K562 (cell line): Measurements from ENCODE around the gene CNTF. TPM values are rescaled to one million over a fixed set of nuclear protein-coding genes. Genes with fewer than 3 reads are reported as not detected.

Source experiments
- CBFB ChIP-seq: sonication (generic); formaldehyde crosslinking; IDR thresholded peaks from 2 replicates; pipeline ENCODE4 v1.4.0; 2020; ENCODE audit warnings: mild to moderate bottlenecking, missing genetic modification reagents
- DNMT1 ChIP-seq: fragments of 450-650 bp; IDR thresholded peaks from 2 replicates; pipeline ENCODE4 v1.6.1; 2016; ENCODE audit warnings: antibody characterized with exemption, mild to moderate bottlenecking
- ESRRA ChIP-seq: fragments of 450-650 bp; IDR thresholded peaks from 2 replicates; pipeline ENCODE4 v1.6.1; 2014; ENCODE audit warnings: low read depth, mild to moderate bottlenecking, moderate library complexity, borderline replicate concordance
- ETV1 ChIP-seq: fragments of 450-650 bp; conservative IDR thresholded peaks from 2 replicates; pipeline ENCODE4 v1.6.1; 2016; ENCODE audit warnings: missing genetic modification characterization, control low read depth, low read depth, missing compliant biosample characterization
- ETV6 ChIP-seq, 3 experiments: fragments of 150-350 bp in 1 of 3; sonication (generic) in 1 of 3; formaldehyde crosslinking in 1 of 3; IDR thresholded peaks; 2 replicates each; pipeline versions ENCODE4 v1.6.1 to v1.8.0; 2014 to 2022; ENCODE audit warnings: borderline replicate concordance in 2 of 3, low read depth in 2 of 3, antibody characterized with exemption in 1 of 3, low read length in 1 of 3, mild to moderate bottlenecking in 1 of 3, missing genetic modification reagents in 1 of 3
- FOXA3 ChIP-seq, 2 experiments: fragments of 450-650 bp in 1 of 2; sonication (generic) in 1 of 2; formaldehyde crosslinking; IDR thresholded peaks in 1 of 2; conservative IDR thresholded peaks in 1 of 2; 2 replicates each; pipeline versions ENCODE4 v1.4.0 to v1.8.0; 2020 to 2022; ENCODE audit warnings: mild to moderate bottlenecking in 2 of 2, missing genetic modification reagents in 1 of 2
- GTF2F1 ChIP-seq: IDR thresholded peaks from 2 replicates; pipeline ENCODE4 v1.6.1; 2011; ENCODE audit warnings: low read depth, low read length, improper control_type of control experiment
- HIVEP1 ChIP-seq: fragments of 250-450 bp; sonication (Bioruptor Pico); IDR thresholded peaks from 2 replicates; pipeline ENCODE4 v1.4.0; 2020; ENCODE audit warnings: mild to moderate bottlenecking
- HMGXB4 ChIP-seq: sonication (generic); formaldehyde crosslinking; IDR thresholded peaks from 2 replicates; pipeline ENCODE4 v1.8.1; 2023; ENCODE audit warnings: mild to moderate bottlenecking, missing genetic modification reagents
- IRF2 ChIP-seq: sonication (generic); formaldehyde crosslinking; IDR thresholded peaks from 2 replicates; pipeline ENCODE4 v1.8.1; 2022; ENCODE audit warnings: mild to moderate bottlenecking, missing genetic modification reagents
- NCOR1 ChIP-seq: fragments of 450-650 bp; IDR thresholded peaks from 2 replicates; pipeline ENCODE4 v1.6.1; 2016; ENCODE audit warnings: mild to moderate bottlenecking, moderate library complexity
- PHF20 ChIP-seq: fragments of 450-650 bp; IDR thresholded peaks from 2 replicates; pipeline ENCODE4 v1.6.1; 2018; ENCODE audit not compliant: partially characterized antibody
- PPARD ChIP-seq: fragments of 250-450 bp; sonication (Bioruptor Pico); IDR thresholded peaks from 2 replicates; pipeline ENCODE4 v1.8.0; 2022; ENCODE audit warnings: inconsistent platforms, mild to moderate bottlenecking, moderate library complexity
- SMARCA4 ChIP-seq: fragments of 450-650 bp; IDR thresholded peaks from 2 replicates; pipeline ENCODE4 v1.6.1; 2016
- SRSF9 ChIP-seq: fragments of 200-400 bp; formaldehyde crosslinking; IDR thresholded peaks from 2 replicates; pipeline ENCODE4 v1.6.1; 2017; ENCODE audit warnings: low read depth, low read length, borderline replicate concordance
- TAF1 ChIP-seq: IDR thresholded peaks from 2 replicates; pipeline ENCODE4 v1.6.1; 2011; ENCODE audit warnings: mild to moderate bottlenecking, low read length, moderate library complexity; ENCODE audit not compliant: insufficient read depth, control insufficient read depth, severe bottlenecking; ENCODE audit errors: extremely low read depth
- TAF7 ChIP-seq: fragments of 450-650 bp; IDR thresholded peaks from 2 replicates; pipeline ENCODE4 v1.6.1; 2016; ENCODE audit warnings: missing genetic modification characterization, missing compliant biosample characterization
- TAF9B ChIP-seq: fragments of 450-650 bp; IDR thresholded peaks from 2 replicates; pipeline ENCODE4 v1.6.1; 2018; ENCODE audit warnings: mild to moderate bottlenecking; ENCODE audit not compliant: partially characterized antibody
- ZEB2 ChIP-seq: fragments of 450-650 bp; IDR thresholded peaks from 2 replicates; pipeline ENCODE4 v1.6.1; 2016
- ZNF197 ChIP-seq: fragments of 200-800 bp; sonication (Bioruptor generic); IDR thresholded peaks from 2 replicates; pipeline ENCODE4 v1.6.1; 2016; ENCODE audit warnings: low read depth, missing genetic modification characterization, missing compliant biosample characterization
- ZNF347 ChIP-seq: fragments of 450-650 bp; formaldehyde crosslinking; IDR thresholded peaks from 2 replicates; pipeline ENCODE4 v1.4.0; 2020; ENCODE audit warnings: low read depth, mild to moderate bottlenecking, moderate library complexity
- ZNF644 ChIP-seq: fragments of 200-800 bp; sonication (Bioruptor generic); IDR thresholded peaks from 2 replicates; pipeline ENCODE4 v1.6.1; 2016; ENCODE audit warnings: low read depth, missing genetic modification characterization, missing compliant biosample characterization
- ZNF830 ChIP-seq: fragments of 250-450 bp; sonication (Bioruptor Pico); IDR thresholded peaks from 2 replicates; pipeline ENCODE4 v1.5.0; 2021; ENCODE audit warnings: mild to moderate bottlenecking
- polyA plus RNA-seq, 8 experiments: library from polyadenylated mRNA; depleted of rRNA in 4 of 8; stranded (reverse) in 5 of 8; unstranded in 3 of 8; fragments of >200 nt; fragmentation: Nextera tagmentation in 2 of 8; fragmentation: Illumina TruSeq in 1 of 8; extraction: Ambion mirVana in 2 of 8; extraction: Trizol in 1 of 8; gene quantifications; 2 replicates each; pipeline versions ENCODE4 v1.2.1 to v1.2.3, GENCODE V29; 2011 to 2014; ENCODE audit warnings: inconsistent platforms in 1 of 8, missing spikeins in 1 of 8
- total RNA-seq, 7 experiments: library from RNA; depleted of rRNA in 6 of 7; stranded (reverse); fragments of >200 nt in 6 of 7; fragmentation: Illumina TruSeq in 2 of 7; extraction: Trizol in 2 of 7; gene quantifications; 2 replicates each; pipeline versions ENCODE4 v1.2.1 to v1.2.3, GENCODE V29; 2011 to 2021; ENCODE audit warnings: low replicate concordance in 1 of 7
- TF ChIP-seq, protein P1 (sequence below): fragments of 450-650 bp; IDR thresholded peaks from 2 replicates; pipeline ENCODE4 v1.6.1; 2018; ENCODE audit warnings: mild to moderate bottlenecking, low read depth; ENCODE audit not compliant: partially characterized antibody
- TF ChIP-seq, protein P2 (sequence below): IDR thresholded peaks from 3 replicates; pipeline ENCODE4 v1.6.1; 2011; ENCODE audit warnings: borderline replicate concordance, mild to moderate bottlenecking; ENCODE audit not compliant: insufficient read length, insufficient read depth

Gene CNTF
- total and polyA plus RNA-seq, 9 of the 15 experiments (the other 6 are each of a cell fraction or from before 2014, with no cell fraction given): 0.17 to 5.0 (median 2.3) TPM

- TF ChIP-seq, protein P1, sequence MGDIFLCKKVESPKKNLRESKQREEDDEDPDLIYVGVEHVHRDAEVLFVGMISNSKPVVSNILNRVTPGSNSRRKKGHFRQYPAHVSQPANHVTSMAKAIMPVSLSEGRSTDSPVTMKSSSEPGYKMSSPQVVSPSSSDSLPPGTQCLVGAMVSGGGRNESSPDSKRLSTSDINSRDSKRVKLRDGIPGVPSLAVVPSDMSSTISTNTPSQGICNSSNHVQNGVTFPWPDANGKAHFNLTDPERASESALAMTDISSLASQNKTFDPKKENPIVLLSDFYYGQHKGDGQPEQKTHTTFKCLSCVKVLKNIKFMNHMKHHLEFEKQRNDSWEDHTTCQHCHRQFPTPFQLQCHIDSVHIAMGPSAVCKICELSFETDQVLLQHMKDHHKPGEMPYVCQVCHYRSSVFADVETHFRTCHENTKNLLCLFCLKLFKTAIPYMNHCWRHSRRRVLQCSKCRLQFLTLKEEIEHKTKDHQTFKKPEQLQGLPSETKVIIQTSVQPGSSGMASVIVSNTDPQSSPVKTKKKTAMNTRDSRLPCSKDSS: no peak
- no peak for TF ChIP-seq ZNF347 (CRISPR knock-in tag)
- TF ChIP-seq ZEB2: peak; percentile 84; the same call in 1 of the 2 replicates
- 0 out of 2 replicates have a peak, but pooled peaks have one; percentile 30 for TF ChIP-seq NCOR1
- TF ChIP-seq DNMT1: no peak
- no peak; the same call in none of the 2 replicates for TF ChIP-seq ETV1
- no peak; the same call in 1 of the 2 replicates for TF ChIP-seq ZNF644 (tag)
- TF ChIP-seq SRSF9: no peak
- TF ChIP-seq, protein P2, sequence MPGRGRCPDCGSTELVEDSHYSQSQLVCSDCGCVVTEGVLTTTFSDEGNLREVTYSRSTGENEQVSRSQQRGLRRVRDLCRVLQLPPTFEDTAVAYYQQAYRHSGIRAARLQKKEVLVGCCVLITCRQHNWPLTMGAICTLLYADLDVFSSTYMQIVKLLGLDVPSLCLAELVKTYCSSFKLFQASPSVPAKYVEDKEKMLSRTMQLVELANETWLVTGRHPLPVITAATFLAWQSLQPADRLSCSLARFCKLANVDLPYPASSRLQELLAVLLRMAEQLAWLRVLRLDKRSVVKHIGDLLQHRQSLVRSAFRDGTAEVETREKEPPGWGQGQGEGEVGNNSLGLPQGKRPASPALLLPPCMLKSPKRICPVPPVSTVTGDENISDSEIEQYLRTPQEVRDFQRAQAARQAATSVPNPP: no peak
- no peak for TF ChIP-seq IRF2 (CRISPR knock-in tag)
- no peak for TF ChIP-seq HMGXB4 (CRISPR knock-in tag)
- no peak for TF ChIP-seq ZNF197 (CRISPR knock-in tag)
- TF ChIP-seq PHF20: peak; percentile 31
- TF ChIP-seq HIVEP1 (CRISPR knock-in tag): no peak
- no peak for TF ChIP-seq PPARD
- no peak for TF ChIP-seq GTF2F1
- TF ChIP-seq ESRRA: peak; percentile 89
- TF ChIP-seq TAF1: peak; percentile 79
- peak; percentile 68 for TF ChIP-seq TAF7 (tag)
- TF ChIP-seq FOXA3 (CRISPR knock-in tag; conservative IDR thresholded peaks at IDR 0.05 in 1 of 2, IDR thresholded peaks at IDR 0.05 in 1 of 2): 0 out of 4 replicates have a peak, but pooled peaks of 1 of the 2 experiments have one; percentile 54
- TF ChIP-seq CBFB (CRISPR knock-in tag): no peak
- peak; percentile 79; the same call in 1 of the 2 replicates for TF ChIP-seq ZNF830 (CRISPR knock-in tag)
- peak; percentile 65 for TF ChIP-seq TAF9B
- TF ChIP-seq ETV6 (IDR thresholded peaks at IDR 0.05; ENCODE audit: borderline replicate concordance in 1 of 2, low read depth in 2 of 2, low read length in 1 of 2): no peak
- no peak for TF ChIP-seq ETV6 (CRISPR knock-in tag; IDR thresholded peaks at IDR 0.05; ENCODE audit: borderline replicate concordance)
- TF ChIP-seq SMARCA4: peak; percentile 75
Measured at GRCh38 chr11:58577555-58578135, 44.8 kb upstream of the CNTF start (continued).
